D721Med (cell line): Measurements from ENCODE around the gene GOLT1A.
A peak's percentile ranks its signal among the peaks of the same experiment; 100 is the strongest.

ENCODE experiments used
- DNase-seq: peaks from one replicate; pipeline ENCODE4 v3.0.0; 2011; ENCODE audit warnings: low spot score; ENCODE audit not compliant: insufficient read length
- FAIRE-seq: peaks from 2 replicates; lab custom pipeline; 2011; peaks lifted over from hg19 to GRCh38; lab: Jason Lieb, UNC
- CTCF ChIP-seq: IDR thresholded peaks from 2 replicates; pipeline ENCODE4 v1.5.1; 2012; ENCODE audit warnings: mild to moderate bottlenecking, control low read depth; ENCODE audit not compliant: insufficient read depth; ENCODE audit errors: missing control alignments

The GOLT1A gene

DNA sequence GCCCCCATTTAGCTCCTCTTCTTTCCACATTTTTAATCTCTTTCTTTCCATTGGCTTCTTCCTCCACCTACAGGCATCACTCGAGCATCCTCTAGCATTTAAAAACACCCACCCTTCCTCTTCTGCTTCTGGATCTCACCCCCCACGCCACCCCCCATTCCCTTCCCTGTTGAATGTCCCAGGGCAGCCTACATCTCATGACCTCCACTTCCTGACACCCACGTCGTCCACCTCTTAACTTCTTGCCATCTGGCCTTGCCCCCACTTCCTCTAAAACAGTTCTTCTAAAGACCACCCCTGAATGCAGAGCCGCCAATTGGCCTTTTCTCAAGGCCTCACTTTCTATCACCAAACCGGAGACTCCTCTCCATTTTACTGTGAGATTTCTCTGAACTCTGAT lies 55.8 kb downstream of the GOLT1A start:
- DNase-seq (no peak), FAIRE-seq (no peak)
- TF ChIP-seq CTCF, result no peak

DNA sequence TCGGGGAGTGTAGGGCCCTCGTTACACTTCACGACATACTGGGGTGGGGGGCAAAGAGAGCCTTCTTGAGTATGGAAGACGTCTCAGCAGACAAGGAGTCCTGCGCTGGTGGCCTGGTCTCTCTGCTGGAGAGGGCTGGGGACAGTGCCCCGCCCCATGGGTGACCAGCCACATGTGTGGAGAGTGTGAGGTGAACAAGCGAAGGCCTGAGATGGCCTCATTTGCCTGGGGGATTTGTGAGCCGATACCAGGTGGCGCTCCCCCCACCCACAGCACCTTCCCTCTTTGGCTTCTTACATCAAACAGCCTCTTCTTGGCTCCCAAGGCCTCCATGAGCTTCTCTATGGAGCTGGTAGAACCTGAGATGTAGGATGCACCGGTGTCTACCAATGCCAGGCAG lies 57.9 kb downstream of the GOLT1A start:
- no peak for FAIRE-seq
- DNase-seq, result no peak
- TF ChIP-seq CTCF, result no peak

GRCh38 chr1:204154568-204155255 lies 59.1 kb downstream of the GOLT1A start:
- TF ChIP-seq CTCF, result no peak
- DNase-seq, result no peak
- no peak for FAIRE-seq

GRCh38 chr1:204153667-204154066 lies 60.1 kb downstream of the GOLT1A start:
- no peak for FAIRE-seq
- no peak for DNase-seq
- no peak for TF ChIP-seq CTCF

DNA sequence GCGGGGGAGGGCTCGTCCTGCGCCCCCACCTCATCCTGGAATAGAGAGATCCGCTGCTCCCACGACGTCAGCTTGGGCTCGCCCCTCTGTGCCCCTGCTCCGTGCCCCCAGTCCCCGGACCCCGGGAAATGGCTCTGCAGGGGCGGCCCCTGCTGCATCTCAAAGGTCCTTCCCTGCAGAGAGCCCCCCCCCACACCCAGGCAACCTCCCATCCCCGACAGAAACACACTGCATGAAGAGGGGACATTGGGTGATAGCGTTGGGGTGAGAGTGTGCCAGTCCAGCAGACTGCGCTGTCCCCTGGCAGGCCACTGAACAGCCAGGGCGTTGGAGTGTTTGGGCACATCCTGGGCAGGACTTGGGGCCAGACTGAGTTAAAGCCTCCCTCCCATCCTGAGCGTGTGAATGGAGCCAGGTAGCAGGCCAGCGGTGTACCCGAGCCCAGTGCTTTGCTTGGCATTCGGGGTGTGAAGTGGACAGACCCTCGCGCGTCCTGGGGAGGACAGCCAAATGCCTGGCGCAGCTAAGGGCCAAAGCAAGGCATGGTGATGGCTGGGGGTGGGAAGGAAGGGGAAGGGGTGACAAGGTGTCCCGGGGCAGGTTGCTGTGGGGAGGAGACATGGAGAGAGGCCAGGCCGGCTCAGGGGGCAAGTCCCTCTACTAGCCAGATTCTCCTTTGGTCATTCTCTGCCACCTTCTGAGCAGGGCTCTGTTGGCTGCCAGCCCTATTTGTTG lies 61.3 kb downstream of the GOLT1A start:
- no peak for FAIRE-seq
- DNase-seq, result no peak

DNA sequence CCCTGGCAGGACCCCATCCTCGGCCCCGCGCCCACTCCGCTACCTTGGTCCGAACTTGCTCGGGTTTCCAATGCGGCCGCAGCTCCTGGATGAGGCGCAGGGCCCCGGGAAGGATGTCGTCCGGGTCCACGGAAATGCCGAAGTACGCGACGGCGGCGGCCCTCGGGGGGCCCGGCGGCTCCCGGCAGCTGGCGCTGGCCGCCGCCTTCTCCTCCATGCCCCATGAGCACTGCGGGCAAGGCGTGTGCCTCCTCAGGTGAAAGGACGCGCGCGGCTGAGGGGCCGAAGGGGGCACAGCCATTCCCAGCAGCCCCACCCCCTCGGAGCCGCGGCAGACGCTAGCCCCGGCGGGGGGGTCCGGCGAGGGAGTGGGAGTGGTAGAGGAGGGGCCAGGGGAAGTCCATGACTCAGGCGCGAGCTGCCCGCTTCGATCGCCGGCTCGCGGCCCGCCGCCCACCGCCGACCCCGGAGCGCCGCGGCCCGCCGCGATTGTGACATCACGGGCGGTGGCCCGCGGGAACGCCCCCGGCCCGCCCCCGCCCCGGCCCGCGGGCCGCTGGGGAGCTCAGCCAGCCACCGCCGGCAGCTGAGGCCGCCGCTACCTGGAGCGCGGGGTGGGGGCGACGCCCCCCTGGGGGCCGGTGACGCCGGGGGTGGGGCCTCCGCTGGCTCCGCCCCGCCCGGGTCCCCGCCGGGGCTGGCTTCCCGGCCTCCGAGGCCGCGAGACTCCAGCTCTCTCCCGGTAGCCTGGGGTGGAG lies 62.1 kb downstream of the GOLT1A start, which contains the start of gene ETNK2:
Gene ETNK2 (minus strand): TSS at position 493 of the 758 bp plus-strand sequence. CDS start 192 bp downstream, at position 301.
- DNase-seq, result peak; percentile 100
- TF ChIP-seq CTCF, result no peak
- FAIRE-seq, result no peak

More for the DNA sequence above, 61.3 kb downstream of the GOLT1A start:
- TF ChIP-seq CTCF, result no peak
